ENCODE data around the gene RALGAPA1. TPM values are rescaled to one million over a fixed set of nuclear protein-coding genes. Genes with fewer than 3 reads are reported as not detected.

Gene RALGAPA1
- total and polyA plus RNA-seq, 2 of the 13 experiments (the other 11 are each of a cell fraction or from before 2014, with no cell fraction given), result 65.0 to 89.2 TPM

DNA sequence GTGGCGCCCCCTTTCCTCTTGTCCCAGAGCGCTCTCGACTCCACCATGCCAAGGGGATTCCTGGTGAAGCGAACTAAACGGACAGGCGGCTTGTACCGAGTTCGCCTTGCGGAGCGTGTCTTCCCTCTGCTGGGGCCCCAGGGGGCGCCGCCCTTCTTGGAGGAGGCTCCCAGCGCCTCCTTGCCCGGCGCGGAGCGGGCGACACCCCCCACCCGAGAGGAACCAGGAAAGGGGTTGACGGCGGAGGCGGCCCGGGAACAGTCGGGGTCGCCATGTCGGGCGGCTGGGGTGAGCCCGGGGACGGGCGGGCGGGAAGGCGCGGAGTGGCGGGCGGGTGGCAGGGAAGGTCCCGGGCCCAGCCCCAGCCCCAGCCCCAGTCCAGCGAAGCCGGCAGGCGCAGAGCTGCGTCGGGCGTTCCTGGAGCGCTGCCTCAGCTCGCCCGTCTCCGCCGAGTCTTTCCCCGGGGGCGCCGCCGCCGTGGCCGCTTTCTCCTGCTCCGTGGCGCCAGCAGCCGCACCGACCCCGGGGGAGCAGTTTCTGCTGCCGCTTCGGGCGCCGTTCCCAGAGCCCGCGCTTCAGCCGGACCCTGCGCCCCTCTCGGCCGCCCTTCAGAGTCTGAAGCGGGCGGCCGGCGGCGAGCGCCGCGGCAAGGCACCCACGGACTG, 274.8 kb downstream of the RALGAPA1 start (continued):
- TF ChIP-seq NONO (IDR thresholded peaks at IDR 0.05) (no peak), NONO (CRISPR knock-in tag; conservative IDR thresholded peaks at IDR 0.05) (no peak), ZBTB7B (CRISPR knock-in tag; IDR thresholded peaks at IDR 0.05) (no peak), ZNF382 (CRISPR knock-in tag; IDR thresholded peaks at IDR 0.05; ENCODE audit: borderline replicate concordance) (no peak), RCOR2 (CRISPR knock-in tag; IDR thresholded peaks at IDR 0.05) (no peak), MIER2 (CRISPR knock-in tag; IDR thresholded peaks at IDR 0.05) (peak; percentile 69), ZNF501 (CRISPR knock-in tag; IDR thresholded peaks at IDR 0.05) (no peak), SMAD9 (CRISPR knock-in tag; IDR thresholded peaks at IDR 0.05) (no peak), ZNF251 (CRISPR knock-in tag; IDR thresholded peaks at IDR 0.05) (no peak), ZNF10 (CRISPR knock-in tag; IDR thresholded peaks at IDR 0.05; ENCODE audit: borderline replicate concordance, low read depth) (0 out of 2 replicates have a peak, but pooled peaks have one; percentile 48), HNRNPK (IDR thresholded peaks at IDR 0.05; ENCODE audit: low read depth, low read length, poor library complexity, severe bottlenecking) (peak; percentile 3), HOXD1 (CRISPR knock-in tag; IDR thresholded peaks at IDR 0.05) (no peak; the same call in 1 of the 2 replicates), PRMT3 (CRISPR knock-in tag; IDR thresholded peaks at IDR 0.05; ENCODE audit: borderline replicate concordance, low read depth) (no peak), NFKBIZ (CRISPR knock-in tag; IDR thresholded peaks at IDR 0.05) (no peak), ZNF546 (CRISPR knock-in tag; conservative IDR thresholded peaks at IDR 0.05) (no peak), PHF21A (CRISPR knock-in tag; IDR thresholded peaks at IDR 0.05) (no peak), NCOA5 (CRISPR knock-in tag; IDR thresholded peaks at IDR 0.05) (0 out of 2 replicates have a peak, but pooled peaks have one; percentile 50), SMARCE1 (IDR thresholded peaks at IDR 0.05; ENCODE audit: borderline replicate concordance) (no peak), ZBTB7A (CRISPR knock-in tag; IDR thresholded peaks at IDR 0.05) (no peak)
- TF ChIP-seq, protein P1, sequence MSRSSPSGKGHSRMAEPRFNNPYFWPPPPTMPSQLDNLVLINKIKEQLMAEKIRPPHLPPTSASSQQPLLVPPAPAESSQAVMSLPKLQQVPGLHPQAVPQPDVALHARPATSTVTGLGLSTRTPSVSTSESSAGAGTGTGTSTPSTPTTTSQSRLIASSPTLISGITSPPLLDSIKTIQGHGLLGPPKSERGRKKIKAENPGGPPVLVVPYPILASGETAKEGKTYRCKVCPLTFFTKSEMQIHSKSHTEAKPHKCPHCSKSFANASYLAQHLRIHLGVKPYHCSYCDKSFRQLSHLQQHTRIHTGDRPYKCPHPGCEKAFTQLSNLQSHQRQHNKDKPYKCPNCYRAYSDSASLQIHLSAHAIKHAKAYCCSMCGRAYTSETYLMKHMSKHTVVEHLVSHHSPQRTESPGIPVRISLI (CRISPR knock-in tag; IDR thresholded peaks at IDR 0.05; ENCODE audit: borderline replicate concordance), result peak; percentile 6; the same call in 1 of the 2 replicates
- TF ChIP-seq, protein P2, sequence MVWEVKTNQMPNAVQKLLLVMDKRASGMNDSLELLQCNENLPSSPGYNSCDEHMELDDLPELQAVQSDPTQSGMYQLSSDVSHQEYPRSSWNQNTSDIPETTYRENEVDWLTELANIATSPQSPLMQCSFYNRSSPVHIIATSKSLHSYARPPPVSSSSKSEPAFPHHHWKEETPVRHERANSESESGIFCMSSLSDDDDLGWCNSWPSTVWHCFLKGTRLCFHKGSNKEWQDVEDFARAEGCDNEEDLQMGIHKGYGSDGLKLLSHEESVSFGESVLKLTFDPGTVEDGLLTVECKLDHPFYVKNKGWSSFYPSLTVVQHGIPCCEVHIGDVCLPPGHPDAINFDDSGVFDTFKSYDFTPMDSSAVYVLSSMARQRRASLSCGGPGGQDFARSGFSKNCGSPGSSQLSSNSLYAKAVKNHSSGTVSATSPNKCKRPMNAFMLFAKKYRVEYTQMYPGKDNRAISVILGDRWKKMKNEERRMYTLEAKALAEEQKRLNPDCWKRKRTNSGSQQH (CRISPR knock-in tag; IDR thresholded peaks at IDR 0.05; ENCODE audit: low read depth), result no peak
- TF ChIP-seq, protein P3, sequence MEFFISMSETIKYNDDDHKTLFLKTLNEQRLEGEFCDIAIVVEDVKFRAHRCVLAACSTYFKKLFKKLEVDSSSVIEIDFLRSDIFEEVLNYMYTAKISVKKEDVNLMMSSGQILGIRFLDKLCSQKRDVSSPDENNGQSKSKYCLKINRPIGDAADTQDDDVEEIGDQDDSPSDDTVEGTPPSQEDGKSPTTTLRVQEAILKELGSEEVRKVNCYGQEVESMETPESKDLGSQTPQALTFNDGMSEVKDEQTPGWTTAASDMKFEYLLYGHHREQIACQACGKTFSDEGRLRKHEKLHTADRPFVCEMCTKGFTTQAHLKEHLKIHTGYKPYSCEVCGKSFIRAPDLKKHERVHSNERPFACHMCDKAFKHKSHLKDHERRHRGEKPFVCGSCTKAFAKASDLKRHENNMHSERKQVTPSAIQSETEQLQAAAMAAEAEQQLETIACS (CRISPR knock-in tag; IDR thresholded peaks at IDR 0.05), result no peak
- TF ChIP-seq, protein P4, sequence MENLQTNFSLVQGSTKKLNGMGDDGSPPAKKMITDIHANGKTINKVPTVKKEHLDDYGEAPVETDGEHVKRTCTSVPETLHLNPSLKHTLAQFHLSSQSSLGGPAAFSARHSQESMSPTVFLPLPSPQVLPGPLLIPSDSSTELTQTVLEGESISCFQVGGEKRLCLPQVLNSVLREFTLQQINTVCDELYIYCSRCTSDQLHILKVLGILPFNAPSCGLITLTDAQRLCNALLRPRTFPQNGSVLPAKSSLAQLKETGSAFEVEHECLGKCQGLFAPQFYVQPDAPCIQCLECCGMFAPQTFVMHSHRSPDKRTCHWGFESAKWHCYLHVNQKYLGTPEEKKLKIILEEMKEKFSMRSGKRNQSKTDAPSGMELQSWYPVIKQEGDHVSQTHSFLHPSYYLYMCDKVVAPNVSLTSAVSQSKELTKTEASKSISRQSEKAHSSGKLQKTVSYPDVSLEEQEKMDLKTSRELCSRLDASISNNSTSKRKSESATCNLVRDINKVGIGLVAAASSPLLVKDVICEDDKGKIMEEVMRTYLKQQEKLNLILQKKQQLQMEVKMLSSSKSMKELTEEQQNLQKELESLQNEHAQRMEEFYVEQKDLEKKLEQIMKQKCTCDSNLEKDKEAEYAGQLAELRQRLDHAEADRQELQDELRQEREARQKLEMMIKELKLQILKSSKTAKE (CRISPR knock-in tag; IDR thresholded peaks at IDR 0.05; ENCODE audit: borderline replicate concordance), result no peak
- TF ChIP-seq, protein P5, sequence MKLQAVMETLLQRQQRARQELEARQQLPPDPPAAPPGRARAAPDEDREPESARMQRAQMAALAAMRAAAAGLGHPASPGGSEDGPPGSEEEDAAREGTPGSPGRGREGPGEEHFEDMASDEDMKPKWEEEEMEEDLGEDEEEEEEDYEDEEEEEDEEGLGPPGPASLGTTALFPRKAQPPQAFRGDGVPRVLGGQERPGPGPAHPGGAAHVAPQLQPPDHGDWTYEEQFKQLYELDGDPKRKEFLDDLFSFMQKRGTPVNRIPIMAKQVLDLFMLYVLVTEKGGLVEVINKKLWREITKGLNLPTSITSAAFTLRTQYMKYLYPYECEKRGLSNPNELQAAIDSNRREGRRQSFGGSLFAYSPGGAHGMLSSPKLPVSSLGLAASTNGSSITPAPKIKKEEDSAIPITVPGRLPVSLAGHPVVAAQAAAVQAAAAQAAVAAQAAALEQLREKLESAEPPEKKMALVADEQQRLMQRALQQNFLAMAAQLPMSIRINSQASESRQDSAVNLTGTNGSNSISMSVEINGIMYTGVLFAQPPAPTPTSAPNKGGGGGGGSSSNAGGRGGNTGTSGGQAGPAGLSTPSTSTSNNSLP (IDR thresholded peaks at IDR 0.05; ENCODE audit: low read depth, low read length), result no peak
